NK-92 treated with Interleukin-12 subunit alpha and Interleukin-12 subunit beta, amount 100 ng/mL, for 24 hours (cell line): ENCODE data around the gene PLOD1.
"Not testable (repeated sequence)": the region's sequence is repeated elsewhere in the genome, so short reads cannot be mapped to it uniquely, and the experiment has no call there.

Experiments
- DNase-seq: peaks from one replicate; lab custom pipeline; 2025; lab: John Stamatoyannopoulos, UW

PLOD1 gene

GRCh38 chr1:12007204-12007603, 72.7 kb downstream of the PLOD1 start:
- no peak for DNase-seq

GRCh38 chr1:12008355-12008754, 73.8 kb downstream of the PLOD1 start:
- not testable (repeated sequence) for DNase-seq

- DNase-seq: no peak
Measured at GRCh38 chr1:12009318-12009947, 74.9 kb downstream of the PLOD1 start.

GRCh38 chr1:12010746-12011570, 76.4 kb downstream of the PLOD1 start:
- no peak for DNase-seq

- DNase-seq: no peak
Measured at GRCh38 chr1:12011998-12012397, 77.5 kb downstream of the PLOD1 start.

- no peak for DNase-seq
Measured at GRCh38 chr1:12012560-12013316, 78.2 kb downstream of the PLOD1 start.

GRCh38 chr1:12014141-12014991, 79.8 kb downstream of the PLOD1 start:
- no peak for DNase-seq

- no peak for DNase-seq
Measured at GRCh38 chr1:12015001-12015491, 80.5 kb downstream of the PLOD1 start.

- DNase-seq: no peak
Measured at GRCh38 chr1:12015499-12015898, 81.0 kb downstream of the PLOD1 start.

GRCh38 chr1:12016182-12016581, 81.7 kb downstream of the PLOD1 start:
- DNase-seq: no peak

GRCh38 chr1:12019858-12020509, 85.5 kb downstream of the PLOD1 start:
- DNase-seq: no peak

- no peak for DNase-seq
Measured at GRCh38 chr1:12021616-12022015, 87.1 kb downstream of the PLOD1 start.

GRCh38 chr1:12022036-12022435, 87.5 kb downstream of the PLOD1 start:
- no peak for DNase-seq
